Activated CD4-positive, alpha-beta T cell treated with anti-CD3 and anti-CD28 coated beads, Interleukin-2, amount 50 U/mL, for 4 hours (primary cell): ENCODE results near the gene FHOD3.

Source experiments
- DNase-seq, 2 experiments: peaks; one replicate each; pipeline ENCODE4 v3.0.0-alpha.2; 2020

Gene FHOD3

GRCh38 chr18:36638224-36638623 is 340.7 kb downstream of the FHOD3 start:
- DNase-seq = no peak

- DNase-seq = no peak
Observed at GRCh38 chr18:36640021-36640952, 342.8 kb downstream of the FHOD3 start.

GRCh38 chr18:36643061-36643460 is 345.5 kb downstream of the FHOD3 start:
- DNase-seq = no peak

GRCh38 chr18:36648803-36649202 is 351.3 kb downstream of the FHOD3 start:
- DNase-seq = no peak

- no peak for DNase-seq
Observed at GRCh38 chr18:36649205-36649604, 351.7 kb downstream of the FHOD3 start.

GRCh38 chr18:36650266-36650665 is 352.8 kb downstream of the FHOD3 start:
- DNase-seq = no peak

- no peak for DNase-seq
Observed at GRCh38 chr18:36650906-36651305, 353.4 kb downstream of the FHOD3 start.

- no peak for DNase-seq
Observed at GRCh38 chr18:36652503-36652902, 355.0 kb downstream of the FHOD3 start.

- DNase-seq = no peak
Observed at GRCh38 chr18:36653141-36653869, 355.8 kb downstream of the FHOD3 start.

GRCh38 chr18:36653870-36654269 is 356.4 kb downstream of the FHOD3 start:
- no peak for DNase-seq

- DNase-seq = no peak
Observed at GRCh38 chr18:36655074-36655473, 357.6 kb downstream of the FHOD3 start.

GRCh38 chr18:36655930-36656329 is 358.4 kb downstream of the FHOD3 start:
- DNase-seq = no peak

- no peak for DNase-seq
Observed at GRCh38 chr18:36658611-36659010, 361.1 kb downstream of the FHOD3 start.

- no peak for DNase-seq
Observed at GRCh38 chr18:36660311-36660710, 362.8 kb downstream of the FHOD3 start.

GRCh38 chr18:36661999-36662398 is 364.5 kb downstream of the FHOD3 start:
- DNase-seq = no peak

GRCh38 chr18:36663312-36663711 is 365.8 kb downstream of the FHOD3 start:
- DNase-seq = no peak

- DNase-seq = no peak
Observed at GRCh38 chr18:36665952-36666351, 368.4 kb downstream of the FHOD3 start.

GRCh38 chr18:36667811-36668210 is 370.3 kb downstream of the FHOD3 start:
- DNase-seq = no peak

GRCh38 chr18:36668349-36668748 is 370.8 kb downstream of the FHOD3 start:
- no peak for DNase-seq

- no peak for DNase-seq
Observed at GRCh38 chr18:36672437-36673344, 375.2 kb downstream of the FHOD3 start.

GRCh38 chr18:36673452-36673851 is 375.9 kb downstream of the FHOD3 start:
- no peak for DNase-seq

- DNase-seq = no peak
Observed at GRCh38 chr18:36675076-36675475, 377.6 kb downstream of the FHOD3 start.

GRCh38 chr18:36675542-36675941 is 378.0 kb downstream of the FHOD3 start:
- DNase-seq = no peak
